Transverse colon (tissue), 4 donors: ENCODE measurements around the gene MROH2A. TPM values are rescaled to one million over a fixed set of nuclear protein-coding genes. Genes with fewer than 3 reads are reported as not detected.

Experiments
- DNase-seq: peaks from one replicate; pipeline ENCODE4 v3.0.0-alpha.2; 2019
- H3K27ac ChIP-seq, 4 donors: fragments of 200-600 bp; sonication (generic); 2 replicates each; pipeline ENCODE4 v1.5.1; 2016 to 2018; ENCODE audit warnings: inconsistent platforms in 4 of 4
- H3K27me3 ChIP-seq: fragments of 200-600 bp; sonication (generic); 2 replicates; pipeline ENCODE4 v1.5.1; 2017; ENCODE audit warnings: inconsistent platforms
- H3K36me3 ChIP-seq, 4 donors: fragments of 200-600 bp; sonication (generic); 2 replicates each; pipeline ENCODE4 v1.5.1; 2017 to 2019; ENCODE audit warnings: inconsistent platforms in 4 of 4
- H3K4me1 ChIP-seq, 4 donors: fragments of 200-600 bp; sonication (generic); 2 replicates each; pipeline ENCODE4 v1.5.1; 2017 to 2020; ENCODE audit warnings: inconsistent platforms in 4 of 4
- H3K4me3 ChIP-seq, 4 donors: fragments of 200-600 bp; sonication (generic); 1 replicate in 1 of 4; 2 replicates in 3 of 4; pipeline versions ENCODE4 v1.5.1 to v1.6.1; 2017 to 2019; ENCODE audit warnings: inconsistent platforms in 4 of 4
- H3K9me3 ChIP-seq, 2 donors: fragments of 200-600 bp; sonication (generic); 2 replicates each; pipeline ENCODE4 v1.5.1; 2017 to 2019; ENCODE audit warnings: inconsistent platforms in 2 of 2
- CTCF ChIP-seq, 5 experiments: fragments of 200-600 bp in 3 of 5; fragments of 450-650 bp in 2 of 5; sonication (generic) in 3 of 5; IDR thresholded peaks; 1 replicate in 2 of 5; 2 replicates in 3 of 5; pipeline ENCODE4 v1.5.1; 2016 to 2017; ENCODE audit warnings: antibody characterized with exemption in 5 of 5, inconsistent platforms in 3 of 5, mild to moderate bottlenecking in 2 of 5, moderate library complexity in 1 of 5
- EP300 ChIP-seq: sonication (generic); formaldehyde crosslinking; IDR thresholded peaks from one replicate; pipeline ENCODE4 v1.6.1; 2017; ENCODE audit warnings: antibody characterized with exemption, low read depth
- POLR2A ChIP-seq: fragments of 450-650 bp; IDR thresholded peaks from one replicate; pipeline ENCODE4 v1.6.1; 2016; ENCODE audit warnings: antibody characterized with exemption, mild to moderate bottlenecking, moderate library complexity
- POLR2AphosphoS5 ChIP-seq, 3 donors: sonication (generic); formaldehyde crosslinking; IDR thresholded peaks; one replicate each; pipeline ENCODE4 v1.6.1; 2016; ENCODE audit warnings: antibody characterized with exemption in 3 of 3
- WGBS, 2 donors: methylation state at CpG; one replicate each; pipeline ENCODE4 v1.1.5; 2018; ENCODE audit warnings: low coverage in 1 of 2; 5-methylcytosine and 5-hydroxymethylcytosine counted together
- in situ Hi-C, 4 donors: fragments of 200-750 bp; cut with MboI; loops; one replicate each; pipeline versions ENCODE4 v1.15.0 to v1.15.1; 2017; ENCODE audit warnings: low sequenced_read_pairs in 3 of 4, low pct_ligation_motif_present in 1 of 4, low pct_unique_long_range_greater_than_20kb in 1 of 4
- intact Hi-C: fragments of 100-400 bp; cut with DNase I; formaldehyde crosslinking; loops from one replicate; pipeline ENCODE4 v1.15.1; 2023; ENCODE audit warnings: low total_unique reads
- total RNA-seq, 4 donors: library from RNA; depleted of rRNA; stranded (reverse); fragments of >200 nt; gene quantifications; one replicate each; pipeline ENCODE4 v1.1.0, GENCODE V29; 2016

Gene MROH2A
- total RNA-seq, 4 donors from 2014 or later = 0.14 TPM; not detected in 3

- H3K27me3 ChIP-seq = no peaks in the 10 kb centered on the region
- intact Hi-C loops (no loop called here), in situ Hi-C loops (no loop called here)
- peak; percentile 67 for DNase-seq
- no peak overlapping the region for H3K4me3 ChIP-seq
- TF ChIP-seq EP300 (no peak), CTCF (IDR thresholded peaks at IDR 0.05) (peak; percentile 57 to 76 (median 68)), POLR2A (no peak), POLR2AphosphoS5 (IDR thresholded peaks at IDR 0.05) (no peak)
- H3K4me1 ChIP-seq = peaks cover 0 to 24% (median 12%) of the 10 kb centered on the region in 4 donors
- no peaks in the 10 kb centered on the region for H3K36me3 ChIP-seq
- no peak overlapping the region for H3K27ac ChIP-seq
- WGBS, 2 donors = 40 to 57% methylated on average over 4 to 9 of the region's 9 CpGs
- no peaks in the 10 kb centered on the region for H3K9me3 ChIP-seq
These were observed 79.5 kb downstream of the MROH2A start for GRCh38 chr2:233857511-233858141.

- Histone ChIP-seq H3K36me3 (no peaks in the 10 kb centered on the region), H3K4me1 (peaks cover 0 to 20% (median 11%) of the 10 kb centered on the region in 4 donors), H3K4me3 (no peak overlapping the region), H3K27ac (no peak overlapping the region), H3K27me3 (no peaks in the 10 kb centered on the region), H3K9me3 (no peaks in the 10 kb centered on the region)
- in situ Hi-C loops (no loop called here), intact Hi-C loops (no loop called here)
- DNase-seq = no peak
- TF ChIP-seq POLR2A (no peak), CTCF (IDR thresholded peaks at IDR 0.05) (no peak), EP300 (no peak), POLR2AphosphoS5 (IDR thresholded peaks at IDR 0.05) (no peak)
- 88 to 92% methylated on average over 4 of the region's 4 CpGs for WGBS, 2 donors
These were observed 80.2 kb downstream of the MROH2A start for GRCh38 chr2:233858331-233858730.

GRCh38 chr2:233862261-233862768 is 84.2 kb downstream of the MROH2A start:
- H3K4me3 ChIP-seq = no peak overlapping the region
- WGBS, 2 donors = 64 to 65% methylated on average over 4 of the region's 4 CpGs
- DNase-seq = no peak
- TF ChIP-seq POLR2A = no peak
- TF ChIP-seq POLR2AphosphoS5 (IDR thresholded peaks at IDR 0.05) = no peak
- no peak for TF ChIP-seq EP300
- TF ChIP-seq CTCF (IDR thresholded peaks at IDR 0.05) = no peak
- no peaks in the 10 kb centered on the region for H3K9me3 ChIP-seq
- intact Hi-C loops = no loop called here
- H3K4me1 ChIP-seq = peaks cover 0 to 4% (median 0%) of the 10 kb centered on the region in 4 donors
- in situ Hi-C loops = no loop called here
- H3K27me3 ChIP-seq = no peaks in the 10 kb centered on the region
- H3K36me3 ChIP-seq = no peaks in the 10 kb centered on the region
- H3K27ac ChIP-seq = no peak overlapping the region

- Histone ChIP-seq H3K4me1 (no peaks in the 10 kb centered on the region), H3K27me3 (peaks cover 21% of the 10 kb centered on the region), H3K27ac (no peak overlapping the region), H3K9me3 (peaks cover 0 to 4% of the 10 kb centered on the region in 2 donors), H3K36me3 (no peaks in the 10 kb centered on the region), H3K4me3 (no peak overlapping the region)
- intact Hi-C loops = no loop called here
- DNase-seq = no peak
- in situ Hi-C loops = no loop called here
- TF ChIP-seq POLR2A = no peak
- no peak for TF ChIP-seq CTCF (IDR thresholded peaks at IDR 0.05)
- TF ChIP-seq POLR2AphosphoS5 (IDR thresholded peaks at IDR 0.05) = no peak
- TF ChIP-seq EP300 = no peak
- 93 to 94% methylated on average over 3 of the region's 3 CpGs for WGBS, 2 donors
These were observed 87.7 kb downstream of the MROH2A start for GRCh38 chr2:233865838-233866237.
